K562 (cell line): Measurements from ENCODE around the gene MPI. TPM values are rescaled to one million over a fixed set of nuclear protein-coding genes. Genes with fewer than 3 reads are reported as not detected.
A peak's percentile ranks its signal among the peaks of the same experiment; 100 is the strongest.

Source experiments
- ATF1 ChIP-seq, 2 experiments: fragments of 450-650 bp in 1 of 2; IDR thresholded peaks; 2 replicates each; pipeline ENCODE4 v1.6.1; 2016; ENCODE audit warnings: missing compliant biosample characterization in 1 of 2, missing genetic modification characterization in 1 of 2
- CCNT2 ChIP-seq: IDR thresholded peaks from 2 replicates; pipeline ENCODE4 v1.6.1; 2011; ENCODE audit warnings: borderline replicate concordance, low read depth, mild to moderate bottlenecking, moderate library complexity, mixed read lengths, low read length; ENCODE audit not compliant: insufficient read length; ENCODE audit errors: extremely low read depth
- DNMT1 ChIP-seq: fragments of 450-650 bp; IDR thresholded peaks from 2 replicates; pipeline ENCODE4 v1.6.1; 2016; ENCODE audit warnings: antibody characterized with exemption, mild to moderate bottlenecking
- EP400 ChIP-seq: fragments of 450-650 bp; IDR thresholded peaks from 2 replicates; pipeline ENCODE4 v1.6.1; 2017; ENCODE audit warnings: antibody characterized with exemption, mild to moderate bottlenecking, moderate library complexity
- GATAD2A ChIP-seq: fragments of 450-650 bp; IDR thresholded peaks from 2 replicates; pipeline ENCODE4 v1.6.1; 2017
- LEF1 ChIP-seq: fragments of 450-650 bp; IDR thresholded peaks from 2 replicates; pipeline ENCODE4 v1.6.1; 2016; ENCODE audit warnings: mild to moderate bottlenecking
- NFRKB ChIP-seq: fragments of 450-650 bp; IDR thresholded peaks from 2 replicates; pipeline ENCODE4 v1.6.1; 2016; ENCODE audit warnings: low read depth
- PHF20 ChIP-seq: fragments of 450-650 bp; IDR thresholded peaks from 2 replicates; pipeline ENCODE4 v1.6.1; 2018; ENCODE audit not compliant: partially characterized antibody
- RB1 ChIP-seq: fragments of 450-650 bp; IDR thresholded peaks from 2 replicates; pipeline ENCODE4 v1.6.1; 2017; ENCODE audit warnings: low read depth, mild to moderate bottlenecking
- SMARCA5 ChIP-seq: fragments of 450-650 bp; IDR thresholded peaks from 2 replicates; pipeline ENCODE4 v1.6.1; 2016
- STAT5B ChIP-seq: fragments of 250-450 bp; sonication (Bioruptor Pico); IDR thresholded peaks from 2 replicates; pipeline ENCODE4 v1.8.0; 2021; ENCODE audit warnings: mild to moderate bottlenecking, inconsistent platforms
- U2AF2 ChIP-seq: fragments of 200-400 bp; formaldehyde crosslinking; optimal IDR thresholded peaks from 2 replicates; pipeline ENCODE3; 2017; ENCODE audit warnings: low read depth, mild to moderate bottlenecking, low read length
- ZNF668 ChIP-seq: fragments of 250-450 bp; sonication (Bioruptor Pico); IDR thresholded peaks from 2 replicates; pipeline ENCODE4 v1.8.0; 2022; ENCODE audit warnings: mild to moderate bottlenecking, inconsistent platforms
- ZNF778 ChIP-seq: fragments of 450-650 bp; formaldehyde crosslinking; IDR thresholded peaks from 2 replicates; pipeline ENCODE4 v1.4.0; 2020; ENCODE audit warnings: mild to moderate bottlenecking, moderate library complexity
- polyA plus RNA-seq, 8 experiments: library from polyadenylated mRNA; depleted of rRNA in 4 of 8; stranded (reverse) in 5 of 8; unstranded in 3 of 8; fragments of >200 nt; fragmentation: Nextera tagmentation in 2 of 8; fragmentation: Illumina TruSeq in 1 of 8; extraction: Ambion mirVana in 2 of 8; extraction: Trizol in 1 of 8; gene quantifications; 2 replicates each; pipeline versions ENCODE4 v1.2.1 to v1.2.3, GENCODE V29; 2011 to 2014; ENCODE audit warnings: inconsistent platforms in 1 of 8, missing spikeins in 1 of 8
- total RNA-seq, 7 experiments: library from RNA; depleted of rRNA in 6 of 7; stranded (reverse); fragments of >200 nt in 6 of 7; fragmentation: Illumina TruSeq in 2 of 7; extraction: Trizol in 2 of 7; gene quantifications; 2 replicates each; pipeline versions ENCODE4 v1.2.1 to v1.2.3, GENCODE V29; 2011 to 2021; ENCODE audit warnings: low replicate concordance in 1 of 7
- TF ChIP-seq, protein P1 (sequence below): sonication (generic); formaldehyde crosslinking; IDR thresholded peaks from 2 replicates; pipeline ENCODE4 v1.4.0; 2020; ENCODE audit warnings: mild to moderate bottlenecking, missing genetic modification reagents
- TF ChIP-seq, protein P2 (sequence below), 3 experiments: fragments of 200-800 bp in 1 of 3; fragments of 250-450 bp in 1 of 3; fragments of 450-650 bp in 1 of 3; sonication (Bioruptor Pico) in 1 of 3; sonication (Bioruptor generic) in 1 of 3; formaldehyde crosslinking in 1 of 3; IDR thresholded peaks; 2 replicates each; pipeline versions ENCODE4 v1.6.1 to v1.8.0; 2016 to 2022; ENCODE audit warnings: mild to moderate bottlenecking in 2 of 3, missing genetic modification characterization in 2 of 3, missing compliant biosample characterization in 1 of 3, moderate library complexity in 1 of 3
- TF ChIP-seq, protein P3 (sequence below), 2 experiments: IDR thresholded peaks; 2 replicates each; pipeline ENCODE4 v1.6.1; 2011; ENCODE audit warnings: borderline replicate concordance in 1 of 2, control low read depth in 1 of 2, low read depth in 1 of 2, low read length in 1 of 2, mild to moderate bottlenecking in 1 of 2, mixed read lengths in 1 of 2, moderate library complexity in 1 of 2; ENCODE audit not compliant: insufficient read depth in 1 of 2, insufficient read length in 1 of 2, poor library complexity in 1 of 2, severe bottlenecking in 1 of 2; ENCODE audit errors: extremely low read depth in 1 of 2

Gene MPI
- total and polyA plus RNA-seq, 9 of the 15 experiments (the other 6 are each of a cell fraction or from before 2014, with no cell fraction given): 30.7 to 105 (median 40.5) TPM

DNA sequence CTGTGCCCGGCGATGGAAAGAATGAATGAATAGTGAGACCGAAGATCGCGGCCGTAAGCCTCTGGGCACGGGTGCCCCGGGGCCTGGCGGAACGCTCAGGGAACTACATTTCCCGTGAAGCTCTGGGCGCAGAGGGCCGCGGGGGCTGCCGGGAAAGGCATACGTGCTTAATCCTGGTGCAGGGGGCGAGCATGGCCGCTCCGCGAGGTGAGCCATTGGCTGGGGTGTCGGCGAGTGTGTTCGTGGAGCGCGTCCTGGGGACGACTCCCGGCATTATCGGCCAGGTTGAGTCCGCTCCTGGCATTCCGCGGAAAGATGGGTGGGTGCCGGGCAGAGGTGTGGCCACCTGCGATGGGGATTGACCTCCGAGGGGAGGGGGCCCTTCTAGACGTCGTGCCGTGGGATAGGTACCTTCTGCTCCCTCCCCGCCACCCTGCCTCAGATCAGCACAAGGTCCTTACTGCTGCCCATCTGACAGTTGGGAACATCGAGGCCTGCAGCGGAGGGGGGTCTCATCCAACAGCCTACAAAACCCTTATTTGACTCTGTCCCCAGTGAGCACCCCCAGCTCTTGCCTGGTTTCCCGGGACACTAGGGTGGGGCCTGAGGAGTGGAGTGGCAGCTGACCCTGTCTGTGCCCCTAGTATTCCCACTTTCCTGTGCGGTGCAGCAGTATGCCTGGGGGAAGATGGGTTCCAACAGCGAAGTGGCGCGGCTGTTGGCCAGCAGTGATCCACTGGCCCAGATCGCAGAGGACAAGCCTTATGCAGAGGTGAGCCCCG, at the start of gene MPI (continued):
- TF ChIP-seq, protein P1, sequence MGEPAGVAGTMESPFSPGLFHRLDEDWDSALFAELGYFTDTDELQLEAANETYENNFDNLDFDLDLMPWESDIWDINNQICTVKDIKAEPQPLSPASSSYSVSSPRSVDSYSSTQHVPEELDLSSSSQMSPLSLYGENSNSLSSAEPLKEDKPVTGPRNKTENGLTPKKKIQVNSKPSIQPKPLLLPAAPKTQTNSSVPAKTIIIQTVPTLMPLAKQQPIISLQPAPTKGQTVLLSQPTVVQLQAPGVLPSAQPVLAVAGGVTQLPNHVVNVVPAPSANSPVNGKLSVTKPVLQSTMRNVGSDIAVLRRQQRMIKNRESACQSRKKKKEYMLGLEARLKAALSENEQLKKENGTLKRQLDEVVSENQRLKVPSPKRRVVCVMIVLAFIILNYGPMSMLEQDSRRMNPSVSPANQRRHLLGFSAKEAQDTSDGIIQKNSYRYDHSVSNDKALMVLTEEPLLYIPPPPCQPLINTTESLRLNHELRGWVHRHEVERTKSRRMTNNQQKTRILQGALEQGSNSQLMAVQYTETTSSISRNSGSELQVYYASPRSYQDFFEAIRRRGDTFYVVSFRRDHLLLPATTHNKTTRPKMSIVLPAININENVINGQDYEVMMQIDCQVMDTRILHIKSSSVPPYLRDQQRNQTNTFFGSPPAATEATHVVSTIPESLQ (CRISPR knock-in tag): 0 out of 2 replicates have a peak, but pooled peaks have one; percentile 7
- TF ChIP-seq EP400: peak; percentile 94
- TF ChIP-seq, protein P2, sequence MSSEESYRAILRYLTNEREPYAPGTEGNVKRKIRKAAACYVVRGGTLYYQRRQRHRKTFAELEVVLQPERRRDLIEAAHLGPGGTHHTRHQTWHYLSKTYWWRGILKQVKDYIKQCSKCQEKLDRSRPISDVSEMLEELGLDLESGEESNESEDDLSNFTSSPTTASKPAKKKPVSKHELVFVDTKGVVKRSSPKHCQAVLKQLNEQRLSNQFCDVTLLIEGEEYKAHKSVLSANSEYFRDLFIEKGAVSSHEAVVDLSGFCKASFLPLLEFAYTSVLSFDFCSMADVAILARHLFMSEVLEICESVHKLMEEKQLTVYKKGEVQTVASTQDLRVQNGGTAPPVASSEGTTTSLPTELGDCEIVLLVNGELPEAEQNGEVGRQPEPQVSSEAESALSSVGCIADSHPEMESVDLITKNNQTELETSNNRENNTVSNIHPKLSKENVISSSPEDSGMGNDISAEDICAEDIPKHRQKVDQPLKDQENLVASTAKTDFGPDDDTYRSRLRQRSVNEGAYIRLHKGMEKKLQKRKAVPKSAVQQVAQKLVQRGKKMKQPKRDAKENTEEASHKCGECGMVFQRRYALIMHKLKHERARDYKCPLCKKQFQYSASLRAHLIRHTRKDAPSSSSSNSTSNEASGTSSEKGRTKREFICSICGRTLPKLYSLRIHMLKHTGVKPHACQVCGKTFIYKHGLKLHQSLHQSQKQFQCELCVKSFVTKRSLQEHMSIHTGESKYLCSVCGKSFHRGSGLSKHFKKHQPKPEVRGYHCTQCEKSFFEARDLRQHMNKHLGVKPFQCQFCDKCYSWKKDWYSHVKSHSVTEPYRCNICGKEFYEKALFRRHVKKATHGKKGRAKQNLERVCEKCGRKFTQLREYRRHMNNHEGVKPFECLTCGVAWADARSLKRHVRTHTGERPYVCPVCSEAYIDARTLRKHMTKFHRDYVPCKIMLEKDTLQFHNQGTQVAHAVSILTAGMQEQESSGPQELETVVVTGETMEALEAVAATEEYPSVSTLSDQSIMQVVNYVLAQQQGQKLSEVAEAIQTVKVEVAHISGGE (CRISPR knock-in tag; IDR thresholded peaks at IDR 0.05): 0 out of 6 replicates have a peak, but pooled peaks of 1 of the 3 experiments have one; percentile 50
- peak; percentile 71; the same call in 1 of the 2 replicates for TF ChIP-seq ZNF668
- TF ChIP-seq, protein P3, sequence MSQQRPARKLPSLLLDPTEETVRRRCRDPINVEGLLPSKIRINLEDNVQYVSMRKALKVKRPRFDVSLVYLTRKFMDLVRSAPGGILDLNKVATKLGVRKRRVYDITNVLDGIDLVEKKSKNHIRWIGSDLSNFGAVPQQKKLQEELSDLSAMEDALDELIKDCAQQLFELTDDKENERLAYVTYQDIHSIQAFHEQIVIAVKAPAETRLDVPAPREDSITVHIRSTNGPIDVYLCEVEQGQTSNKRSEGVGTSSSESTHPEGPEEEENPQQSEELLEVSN (IDR thresholded peaks at IDR 0.05; ENCODE audit: borderline replicate concordance in 1 of 2, extremely low read depth in 1 of 2, insufficient read depth in 1 of 2, insufficient read length in 1 of 2, low read depth in 1 of 2, low read length in 1 of 2, poor library complexity in 1 of 2, severe bottlenecking in 1 of 2): peak; percentile 26 to 49
- TF ChIP-seq RB1: peak; percentile 51; the same call in 1 of the 2 replicates
- TF ChIP-seq CCNT2: peak; percentile 38
- no peak for TF ChIP-seq LEF1
- 0 out of 2 replicates have a peak, but pooled peaks have one; percentile 47 for TF ChIP-seq SMARCA5
- no peak for TF ChIP-seq ATF1 (CRISPR knock-in tag; IDR thresholded peaks at IDR 0.05)
- TF ChIP-seq ATF1 (tag; IDR thresholded peaks at IDR 0.05): peak; percentile 94
- TF ChIP-seq DNMT1: no peak
- TF ChIP-seq GATAD2A: no peak
- no peak for TF ChIP-seq STAT5B (CRISPR knock-in tag)
- no peak for TF ChIP-seq U2AF2
- peak; percentile 53 for TF ChIP-seq PHF20
- TF ChIP-seq NFRKB: peak; percentile 82
- TF ChIP-seq ZNF778: no peak
